ENCODE data around the gene CTNND1.
A peak's percentile ranks its signal among the peaks of the same experiment; 100 is the strongest.
"Not testable (repeated sequence)": the region's sequence is repeated elsewhere in the genome, so short reads cannot be mapped to it uniquely, and the experiment has no call there.

Gene CTNND1, protein sequence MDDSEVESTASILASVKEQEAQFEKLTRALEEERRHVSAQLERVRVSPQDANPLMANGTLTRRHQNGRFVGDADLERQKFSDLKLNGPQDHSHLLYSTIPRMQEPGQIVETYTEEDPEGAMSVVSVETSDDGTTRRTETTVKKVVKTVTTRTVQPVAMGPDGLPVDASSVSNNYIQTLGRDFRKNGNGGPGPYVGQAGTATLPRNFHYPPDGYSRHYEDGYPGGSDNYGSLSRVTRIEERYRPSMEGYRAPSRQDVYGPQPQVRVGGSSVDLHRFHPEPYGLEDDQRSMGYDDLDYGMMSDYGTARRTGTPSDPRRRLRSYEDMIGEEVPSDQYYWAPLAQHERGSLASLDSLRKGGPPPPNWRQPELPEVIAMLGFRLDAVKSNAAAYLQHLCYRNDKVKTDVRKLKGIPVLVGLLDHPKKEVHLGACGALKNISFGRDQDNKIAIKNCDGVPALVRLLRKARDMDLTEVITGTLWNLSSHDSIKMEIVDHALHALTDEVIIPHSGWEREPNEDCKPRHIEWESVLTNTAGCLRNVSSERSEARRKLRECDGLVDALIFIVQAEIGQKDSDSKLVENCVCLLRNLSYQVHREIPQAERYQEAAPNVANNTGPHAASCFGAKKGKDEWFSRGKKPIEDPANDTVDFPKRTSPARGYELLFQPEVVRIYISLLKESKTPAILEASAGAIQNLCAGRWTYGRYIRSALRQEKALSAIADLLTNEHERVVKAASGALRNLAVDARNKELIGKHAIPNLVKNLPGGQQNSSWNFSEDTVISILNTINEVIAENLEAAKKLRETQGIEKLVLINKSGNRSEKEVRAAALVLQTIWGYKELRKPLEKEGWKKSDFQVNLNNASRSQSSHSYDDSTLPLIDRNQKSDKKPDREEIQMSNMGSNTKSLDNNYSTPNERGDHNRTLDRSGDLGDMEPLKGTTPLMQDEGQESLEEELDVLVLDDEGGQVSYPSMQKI

DNA sequence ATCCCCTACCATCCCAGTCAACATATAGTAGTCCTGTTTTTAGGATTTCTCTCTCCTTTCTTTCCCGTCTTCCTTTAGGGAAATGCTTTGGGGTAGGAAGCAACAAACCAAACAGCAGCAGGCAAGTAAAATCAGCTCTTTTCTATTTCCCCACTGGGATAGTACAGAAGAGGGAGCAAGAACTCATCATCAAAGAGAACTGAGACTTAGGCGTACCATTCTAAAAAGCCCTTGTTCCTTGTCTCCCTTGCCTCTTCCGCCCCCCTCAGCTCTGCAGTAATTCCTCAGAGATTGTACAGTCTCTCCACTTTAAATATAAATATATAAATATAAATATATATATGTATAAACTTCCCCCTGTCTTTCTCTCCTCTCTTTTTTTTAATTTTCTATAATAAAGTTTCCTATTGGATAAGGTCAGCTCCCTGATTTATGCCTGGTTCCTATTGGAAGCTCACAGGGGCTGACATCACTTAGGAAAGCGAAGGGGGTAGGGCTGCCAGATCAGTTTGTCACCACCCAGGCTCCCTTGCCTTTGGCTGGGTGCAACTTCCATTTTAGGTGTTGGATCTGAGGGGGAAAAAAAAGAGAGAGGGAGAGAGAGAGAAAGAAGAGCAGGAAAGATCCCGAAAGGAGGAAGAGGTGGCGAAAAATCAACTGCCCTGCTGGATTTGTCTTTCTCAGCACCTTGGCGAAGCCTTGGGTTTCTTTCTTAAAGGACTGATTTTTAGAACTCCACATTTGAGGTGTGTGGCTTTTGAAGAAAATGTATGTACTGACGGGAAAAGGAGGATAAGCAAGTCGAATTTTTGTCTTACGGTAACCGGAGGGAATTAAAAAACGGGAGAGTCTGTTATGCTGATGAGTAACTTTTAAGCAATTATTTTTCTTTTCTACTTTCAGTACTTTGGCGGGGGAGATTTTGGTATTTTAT is at the start of gene CTNND1:
CTNND1 (plus strand) TSS at position 502 of the 934 bp plus-strand sequence. CDS start 29,677 bp downstream, outside the sequence.
- DNase-seq, result no peak

DNA sequence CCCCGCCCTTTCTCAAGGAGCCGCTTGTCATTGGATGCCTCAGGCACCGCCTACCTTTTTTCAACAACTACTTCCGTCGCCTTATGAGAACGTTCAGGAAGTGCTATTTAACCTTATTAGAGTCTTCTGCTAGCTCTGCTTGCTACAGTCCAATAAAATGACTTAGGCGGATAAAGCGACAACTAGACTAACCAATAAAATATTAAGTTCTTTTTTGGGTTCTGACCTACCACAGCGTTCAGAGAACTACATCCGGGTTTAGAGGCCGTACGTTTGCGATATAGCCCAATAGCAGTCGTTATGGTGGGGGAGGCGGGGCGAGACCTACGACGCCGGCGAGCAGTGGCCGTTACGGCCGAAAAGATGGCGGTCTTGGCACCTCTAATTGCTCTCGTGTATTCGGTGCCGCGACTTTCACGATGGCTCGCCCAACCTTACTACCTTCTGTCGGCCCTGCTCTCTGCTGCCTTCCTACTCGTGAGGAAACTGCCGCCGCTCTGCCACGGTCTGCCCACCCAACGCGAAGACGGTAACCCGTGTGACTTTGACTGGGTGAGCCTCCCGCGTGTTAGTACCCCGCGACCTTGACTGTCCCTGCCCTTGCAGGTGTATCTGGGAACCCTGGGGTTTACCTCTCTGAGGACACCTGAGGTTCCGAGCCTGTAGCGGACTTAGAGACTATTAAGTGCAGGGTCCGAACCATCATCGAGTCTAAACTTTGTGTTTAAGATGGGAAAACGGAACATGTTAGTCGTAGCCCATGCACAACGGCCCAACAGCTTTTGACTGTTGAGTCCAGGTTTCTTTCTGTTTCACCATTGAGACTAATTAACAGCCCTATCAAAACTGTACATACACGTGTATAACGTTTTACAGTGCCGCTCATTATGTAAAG is 49.1 kb upstream of the CTNND1 start, which contains the start of gene TMX2:
TMX2 (plus strand) TSS at position 338 of the 895 bp plus-strand sequence; CDS start at position 364, 26 bp downstream.
- DNase-seq, result peak; percentile 90 to 92

DNA sequence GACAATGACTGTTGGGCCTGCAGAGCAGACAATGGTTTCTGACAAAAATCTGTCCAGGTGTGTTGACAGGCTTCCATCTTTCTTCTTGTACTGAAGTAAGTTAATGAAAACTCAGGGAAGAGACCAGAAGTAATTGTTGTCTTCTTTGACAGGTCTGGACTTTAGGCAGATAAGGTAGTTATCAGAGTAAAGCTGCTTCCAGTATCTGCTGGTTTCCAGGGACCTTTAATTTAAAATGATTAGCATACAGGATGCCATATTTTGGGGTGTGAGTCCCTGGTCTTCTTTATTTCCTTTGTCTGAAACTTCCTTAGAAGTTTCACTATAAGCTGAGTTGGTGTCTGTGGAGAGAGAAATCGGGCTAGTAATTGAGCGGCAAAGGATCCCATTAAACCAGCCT is 47.8 kb upstream of the CTNND1 start:
- DNase-seq, result no peak

DNA sequence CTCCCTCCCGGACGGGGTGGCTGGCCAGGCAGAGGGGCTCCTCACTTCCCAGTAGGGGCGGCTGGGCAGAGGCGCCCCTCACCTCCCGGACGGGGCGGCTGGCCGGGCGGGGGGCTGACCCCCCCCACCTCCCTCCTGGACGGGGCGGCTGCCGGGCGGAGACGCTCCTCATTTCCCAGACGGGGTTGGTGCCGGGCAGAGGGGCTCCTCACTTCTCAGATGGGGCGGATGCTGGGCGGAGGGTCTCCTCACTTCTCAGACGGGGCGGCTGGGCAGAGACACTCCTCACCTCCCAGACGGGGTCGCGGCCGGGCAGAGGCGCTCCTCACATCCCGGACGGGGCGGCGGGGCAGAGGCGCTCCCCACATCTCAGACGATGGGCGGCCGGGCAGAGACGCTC is 44.9 kb upstream of the CTNND1 start:
- not testable (repeated sequence) for DNase-seq

DNA sequence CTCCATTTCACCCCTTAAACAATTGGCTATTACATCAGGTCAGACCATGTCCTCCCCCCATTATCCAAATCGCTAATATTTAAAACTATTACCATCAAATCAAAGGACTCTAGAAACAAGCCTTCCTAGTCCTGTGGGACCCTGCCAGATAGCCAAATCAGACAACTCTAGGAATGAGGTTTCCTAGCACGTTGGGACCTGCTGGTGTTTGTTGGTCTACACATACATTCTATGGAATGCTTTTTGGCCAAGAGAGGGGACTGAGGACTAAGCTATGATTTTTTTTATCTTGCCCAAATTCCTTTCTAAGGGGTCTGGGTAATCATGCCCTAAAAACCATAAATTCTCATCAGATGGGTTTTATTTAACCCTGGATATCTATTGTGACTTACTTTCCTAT is 34.4 kb upstream of the CTNND1 start:
- no peak for DNase-seq

DNA sequence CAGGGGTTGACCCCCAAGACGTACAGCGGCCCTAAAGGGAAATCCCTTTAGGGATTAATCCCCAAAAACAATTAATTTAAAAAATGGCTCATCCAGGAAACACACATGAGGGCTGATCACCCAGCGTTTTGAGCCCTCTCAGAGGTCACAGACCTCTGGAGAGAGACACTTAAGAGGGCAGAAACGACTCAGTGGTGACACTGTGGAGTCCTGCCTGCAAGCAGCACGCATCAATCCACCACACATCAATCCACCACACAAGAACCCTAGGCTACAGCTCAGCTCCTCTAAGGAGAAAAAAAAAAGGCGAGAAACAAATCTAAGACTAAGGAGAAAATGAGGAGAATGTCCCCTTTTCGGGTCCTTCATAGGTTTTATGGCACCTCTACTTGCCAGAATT is 32.8 kb upstream of the CTNND1 start:
- DNase-seq, result no peak

DNA sequence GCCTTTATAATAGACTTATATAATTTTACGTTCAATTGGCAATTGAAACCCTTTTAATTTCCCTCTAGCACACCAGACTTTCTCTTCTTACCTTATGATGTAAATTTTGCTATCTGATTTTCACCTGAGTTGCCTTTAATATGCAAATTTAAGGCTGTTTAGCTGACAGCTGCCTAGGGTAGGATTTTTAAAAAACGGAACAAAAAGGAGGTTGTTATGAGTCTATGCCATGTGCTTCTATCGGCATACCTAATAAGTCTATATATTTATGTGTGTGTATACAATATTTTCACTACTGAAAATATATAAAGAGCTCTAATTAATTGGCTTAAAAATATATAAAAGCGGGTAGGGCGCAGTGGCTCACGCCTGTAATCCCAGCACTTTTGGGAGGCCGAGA is 32.1 kb upstream of the CTNND1 start:
- no peak for DNase-seq

DNA sequence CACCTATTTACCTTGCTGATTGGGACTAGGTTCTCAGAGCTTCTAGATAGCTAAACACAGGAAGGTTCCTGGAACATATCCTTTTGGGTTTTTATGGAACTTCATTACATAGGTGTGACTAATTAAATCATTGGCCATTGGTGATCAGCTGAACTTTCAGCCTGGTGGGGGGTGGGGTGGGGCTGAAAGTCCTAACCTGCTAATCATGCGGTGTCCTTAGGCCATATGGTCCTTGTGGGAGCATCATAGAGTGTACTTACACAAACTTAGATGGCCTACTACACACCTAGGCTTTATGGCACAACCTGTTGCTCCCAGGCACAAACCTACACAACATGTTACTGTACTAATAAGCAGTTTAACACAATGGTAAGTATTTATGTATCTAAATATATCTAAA is 28.9 kb upstream of the CTNND1 start:
- no peak for DNase-seq

DNA sequence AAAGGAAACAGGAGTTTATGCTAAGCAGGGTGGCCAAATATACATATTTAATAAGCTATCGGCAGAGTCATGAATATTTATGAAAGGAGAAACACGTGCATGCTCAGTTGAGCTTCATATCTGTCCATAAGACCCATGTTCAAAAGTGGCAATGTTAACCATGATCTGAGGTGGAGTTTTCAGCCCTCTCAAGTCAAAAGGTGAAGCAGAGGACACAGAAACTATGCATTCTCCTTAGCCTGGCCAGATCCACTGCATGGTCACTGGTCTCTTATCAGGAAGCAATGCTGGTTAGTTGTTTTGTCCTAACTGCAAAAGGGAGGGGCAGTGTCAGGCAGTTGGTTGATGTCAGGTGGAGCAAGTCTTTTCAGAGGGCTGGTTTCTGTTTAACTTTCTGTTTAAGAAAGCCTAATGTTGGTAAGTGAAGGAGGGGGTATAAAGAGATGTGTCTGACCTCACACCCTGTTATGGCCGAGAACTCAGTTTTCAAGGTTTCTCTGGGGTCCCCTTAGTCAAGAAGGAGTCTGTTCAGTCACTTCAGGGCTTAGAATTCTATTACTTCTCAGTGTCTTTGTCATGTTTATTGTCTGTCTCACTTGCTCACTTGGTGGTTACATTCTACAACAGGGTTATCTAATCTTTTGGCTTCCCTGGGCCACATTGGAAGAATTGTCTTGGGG is 25.8 kb upstream of the CTNND1 start:
- DNase-seq, result no peak

DNA sequence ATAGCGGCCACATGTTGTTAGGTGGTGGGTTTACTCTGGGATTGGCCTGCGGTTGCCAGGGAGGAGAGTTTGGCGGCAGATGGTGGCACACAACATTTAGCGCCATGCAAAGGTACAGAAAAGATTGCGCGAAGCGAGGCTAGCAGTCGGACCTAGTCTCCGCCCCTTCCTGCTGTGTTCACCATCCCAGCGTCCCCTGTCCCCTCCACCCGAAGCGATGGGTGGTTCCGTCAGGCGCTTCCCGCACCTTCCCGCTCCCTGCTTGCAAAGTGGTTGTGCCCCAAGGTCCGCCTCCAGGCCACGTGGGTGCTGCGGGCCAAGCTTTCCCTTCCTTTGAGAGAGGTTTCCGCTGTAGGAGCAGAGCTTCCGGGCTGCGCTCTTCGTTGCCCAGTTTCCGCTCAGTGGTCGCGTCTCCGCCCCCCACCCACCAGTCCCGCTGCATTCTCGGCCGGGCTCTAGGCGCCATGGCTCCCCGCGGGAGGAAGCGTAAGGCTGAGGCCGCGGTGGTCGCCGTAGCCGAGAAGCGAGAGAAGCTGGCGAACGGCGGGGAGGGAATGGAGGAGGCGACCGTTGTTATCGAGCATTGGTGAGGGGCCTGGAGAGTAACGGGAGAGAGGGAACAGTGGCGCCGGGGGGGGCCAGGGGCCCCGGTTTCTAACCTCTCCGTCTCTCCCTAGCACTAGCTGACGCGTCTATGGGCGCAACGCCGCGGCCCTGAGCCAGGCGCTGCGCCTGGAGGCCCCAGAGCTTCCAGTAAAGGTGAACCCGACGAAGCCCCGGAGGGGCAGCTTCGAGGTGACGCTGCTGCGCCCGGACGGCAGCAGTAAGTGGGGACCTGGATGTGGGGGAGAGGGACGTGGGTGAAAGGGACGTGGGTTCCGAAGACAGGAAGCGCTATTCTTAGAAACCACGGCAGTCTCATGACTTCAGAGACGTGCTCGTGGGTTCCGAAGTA is 20.2 kb upstream of the CTNND1 start, which contains the start of gene SELENOH:
SELENOH (plus strand) TSS at position 360 of the 955 bp plus-strand sequence; CDS start at position 465, 105 bp downstream.
- DNase-seq, result peak; percentile 96

DNA sequence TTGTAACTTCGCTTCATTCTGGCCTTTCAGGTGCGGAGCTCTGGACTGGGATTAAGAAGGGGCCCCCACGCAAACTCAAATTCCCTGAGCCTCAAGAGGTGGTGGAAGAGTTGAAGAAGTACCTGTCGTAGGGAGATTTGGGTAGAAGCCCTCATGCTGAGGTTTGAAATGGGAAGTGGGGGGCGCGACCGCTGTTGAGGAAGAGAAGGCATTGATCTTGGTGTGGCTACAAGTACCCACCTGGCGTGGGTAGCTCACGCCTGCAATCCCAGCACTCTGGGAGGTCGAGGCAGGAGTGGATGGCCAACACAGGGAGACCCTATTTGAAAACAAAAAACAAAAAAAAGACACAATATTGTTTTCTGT is 19.5 kb upstream of the CTNND1 start:
- DNase-seq, result no peak

DNA sequence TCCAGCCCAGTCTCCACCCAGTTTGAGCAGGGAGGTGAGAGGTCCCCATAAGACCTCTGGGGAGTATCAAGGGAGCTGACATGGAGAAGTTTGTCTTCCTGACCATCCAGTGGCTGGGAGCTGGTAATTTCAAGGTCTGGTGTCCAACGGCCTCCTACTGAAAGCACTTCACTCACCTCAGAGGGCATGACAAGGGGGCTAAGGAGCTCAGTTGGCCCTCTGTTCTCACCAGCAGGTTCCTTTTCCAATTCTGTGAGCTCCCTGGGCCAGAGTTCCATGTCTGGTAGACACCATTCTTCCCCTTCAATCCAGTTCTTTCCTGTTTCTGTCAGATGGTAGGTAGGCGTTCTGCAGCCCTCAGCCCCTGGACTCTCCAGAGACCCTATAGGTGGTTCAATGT is 17.2 kb upstream of the CTNND1 start:
- no peak for DNase-seq

DNA sequence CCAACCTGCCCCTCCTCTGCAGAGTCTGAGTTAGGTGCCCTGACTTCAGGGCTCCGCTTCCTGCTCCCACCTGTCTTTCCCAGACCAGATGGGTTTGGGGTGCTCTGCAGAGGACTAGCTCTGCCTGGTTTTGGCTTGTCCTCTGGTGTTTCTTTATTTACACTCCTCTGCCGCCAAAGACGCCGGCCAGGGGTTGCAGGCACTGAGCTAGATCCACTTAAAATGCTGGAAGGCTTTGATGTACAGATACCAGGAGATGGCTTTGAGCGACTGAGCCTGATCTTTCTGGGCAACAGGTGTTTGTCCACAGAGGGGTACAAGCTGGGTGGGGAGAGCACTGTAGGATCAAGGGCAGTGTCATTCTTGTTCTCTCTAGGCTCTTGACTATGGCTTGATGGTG is 16.4 kb upstream of the CTNND1 start:
- DNase-seq, result no peak

DNA sequence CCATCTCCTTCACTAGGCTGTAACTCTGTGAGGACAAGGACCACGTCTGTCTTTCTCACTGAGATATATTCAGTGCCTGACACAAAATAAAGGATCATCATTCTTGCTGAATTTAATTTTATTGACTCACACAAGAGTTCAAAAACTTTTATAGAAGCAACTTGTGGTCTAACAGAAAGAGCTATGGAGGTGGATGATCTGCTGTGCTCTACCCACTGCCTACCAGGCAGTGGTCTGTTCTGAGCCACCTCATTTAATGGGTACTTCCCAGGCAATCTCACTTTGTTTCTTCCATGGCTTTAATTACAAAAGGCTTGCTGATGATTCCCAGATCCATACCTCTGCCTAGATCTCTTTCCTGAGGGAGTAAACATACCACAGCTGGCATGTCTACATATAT is 14.7 kb upstream of the CTNND1 start:
- no peak for DNase-seq

DNA sequence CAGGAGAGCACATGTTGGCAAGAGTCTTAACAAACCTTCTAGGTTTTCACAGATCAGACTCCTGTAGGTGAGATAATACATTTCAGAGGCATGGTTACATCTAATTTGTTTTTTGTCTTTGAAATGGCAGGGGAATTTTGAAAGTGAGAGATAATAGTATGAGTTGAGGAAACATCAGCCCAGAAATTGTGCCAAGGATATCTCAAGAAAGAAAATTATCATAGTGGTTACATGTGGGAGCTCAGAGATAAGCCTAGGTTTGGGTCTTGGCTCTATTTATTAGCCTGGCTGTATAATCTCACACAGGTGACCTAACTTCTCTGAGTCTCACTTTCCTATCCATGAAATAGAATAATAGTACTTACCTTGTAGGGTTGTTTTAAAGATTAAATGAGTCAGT is 10.4 kb upstream of the CTNND1 start:
- DNase-seq, result no peak

DNA sequence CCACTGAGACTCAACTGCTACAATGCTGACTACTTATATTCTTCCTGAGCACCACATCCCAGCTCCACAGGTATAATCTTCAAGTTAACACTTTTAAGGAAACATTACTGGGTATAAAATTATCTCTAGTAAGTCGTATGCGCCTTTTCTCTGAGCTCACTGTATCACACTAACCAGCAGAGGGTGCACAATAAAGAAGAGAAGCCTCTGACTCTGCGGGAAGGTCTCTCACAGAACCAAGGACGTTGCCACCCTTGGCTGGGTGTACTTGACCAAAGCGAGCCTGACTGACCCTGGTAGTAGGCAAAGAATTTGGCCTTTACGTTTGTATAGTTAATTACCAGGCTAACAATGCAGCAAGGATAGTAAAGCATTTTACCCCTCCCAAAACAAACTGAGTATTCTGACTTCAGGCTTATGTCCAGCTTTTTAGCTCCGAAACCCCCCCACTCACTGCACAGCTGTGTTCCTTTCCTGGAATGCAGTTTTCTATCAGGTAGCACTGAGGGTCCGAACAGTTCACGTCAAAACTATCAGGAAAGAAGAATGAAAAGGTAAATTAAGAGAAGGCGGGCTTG is 9.8 kb upstream of the CTNND1 start, which contains the start of gene BTBD18:
BTBD18 (minus strand) TSS at position 144 of the 578 bp plus-strand sequence. CDS start 631 bp downstream, outside the sequence.
- no peak for DNase-seq

DNA sequence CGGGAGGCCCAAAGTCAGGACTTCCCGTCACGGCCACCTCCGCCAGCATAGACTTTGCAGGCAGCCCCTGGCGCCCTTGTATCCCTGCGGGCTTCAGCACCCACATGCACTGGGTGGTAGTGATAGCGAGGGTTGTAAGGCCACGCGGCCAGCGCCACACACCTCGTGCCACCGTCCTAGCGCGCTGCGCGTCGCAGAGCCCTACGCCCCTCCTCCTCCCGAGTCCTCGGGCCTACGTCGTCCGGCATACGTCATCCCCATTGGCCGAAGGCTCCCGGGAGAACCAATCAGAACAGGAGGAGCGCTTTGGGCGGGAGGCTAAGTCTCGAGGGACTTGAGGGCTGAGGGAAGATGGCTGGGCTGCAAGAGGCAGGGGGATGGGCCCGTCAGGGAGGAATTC is 8.6 kb upstream of the CTNND1 start:
- DNase-seq, result no peak

DNA sequence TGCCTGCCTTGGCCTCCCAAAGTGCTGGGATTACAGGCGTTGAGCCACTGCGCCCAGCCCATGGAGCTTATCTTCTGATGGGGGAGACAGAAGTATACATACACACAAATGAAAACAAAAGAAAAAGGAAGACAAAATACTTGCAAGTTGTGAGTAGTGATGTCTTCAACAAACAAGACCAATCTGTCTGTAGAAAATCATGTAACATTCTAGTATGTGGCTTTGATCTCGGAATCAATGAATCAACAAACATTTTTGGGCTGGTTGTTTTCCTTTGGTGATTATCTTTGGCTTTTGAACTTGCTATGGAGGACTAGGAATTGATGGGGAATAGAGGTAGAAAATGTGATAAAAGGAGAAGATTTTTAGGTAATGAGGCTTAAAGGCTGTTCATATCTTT is 3.4 kb upstream of the CTNND1 start:
- no peak for DNase-seq
